ENCODE data around the gene B3GAT1. TPM values are rescaled to one million over a fixed set of nuclear protein-coding genes. Genes with fewer than 3 reads are reported as not detected.

Gene B3GAT1
- total RNA-seq, 1 experiment from 2014 or later = 3.7 TPM

DNA sequence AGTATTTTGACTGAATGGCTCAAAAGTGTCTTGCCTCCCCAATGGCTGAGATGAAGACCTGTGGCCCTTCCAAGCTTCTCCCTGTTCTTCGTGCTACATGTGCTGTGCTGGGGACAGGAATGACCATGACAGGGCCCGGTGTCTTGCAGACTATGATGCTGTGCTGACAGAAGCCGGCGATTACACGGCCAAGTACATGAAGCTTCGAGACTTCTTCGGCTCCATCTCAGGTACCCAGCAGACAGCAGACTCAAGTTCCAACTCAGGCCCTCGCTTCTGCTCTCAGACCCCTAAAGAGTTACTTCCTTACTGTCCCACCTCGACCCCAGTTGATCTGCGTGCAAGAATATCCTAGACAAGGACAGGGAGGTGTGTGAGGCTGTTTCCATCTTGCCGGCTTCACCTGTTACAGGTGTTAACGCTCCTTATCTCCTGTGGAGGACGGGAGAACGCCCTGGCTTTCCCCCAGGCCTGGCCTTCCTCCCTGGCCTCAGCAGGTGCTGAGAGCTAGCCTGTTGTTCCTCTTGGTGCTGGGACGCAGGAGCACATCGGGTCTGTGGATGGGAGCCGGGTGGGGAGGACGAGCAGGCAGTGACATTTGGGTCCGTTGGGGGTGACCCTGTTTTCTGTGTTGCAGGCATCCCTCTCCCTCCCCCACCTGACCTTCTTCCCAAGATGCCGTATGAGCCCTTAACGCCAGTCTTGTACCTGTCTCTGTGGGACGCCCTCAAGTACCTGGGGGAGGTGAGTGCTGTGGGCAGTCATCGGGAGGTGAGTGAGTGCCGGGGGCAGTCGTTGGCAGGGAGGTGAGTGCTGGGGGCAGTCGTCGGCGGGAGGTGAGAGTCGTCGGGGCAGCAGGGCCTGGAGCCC, 42.2 kb downstream of the B3GAT1 start:
- DNase-seq (ENCODE audit: low read depth, low spot score) = no peak
- in situ Hi-C loops (cut with HindIII; ENCODE audit: low pct_unique_long_range_greater_than_20kb, low sequenced_read_pairs) = no loop called here

DNA sequence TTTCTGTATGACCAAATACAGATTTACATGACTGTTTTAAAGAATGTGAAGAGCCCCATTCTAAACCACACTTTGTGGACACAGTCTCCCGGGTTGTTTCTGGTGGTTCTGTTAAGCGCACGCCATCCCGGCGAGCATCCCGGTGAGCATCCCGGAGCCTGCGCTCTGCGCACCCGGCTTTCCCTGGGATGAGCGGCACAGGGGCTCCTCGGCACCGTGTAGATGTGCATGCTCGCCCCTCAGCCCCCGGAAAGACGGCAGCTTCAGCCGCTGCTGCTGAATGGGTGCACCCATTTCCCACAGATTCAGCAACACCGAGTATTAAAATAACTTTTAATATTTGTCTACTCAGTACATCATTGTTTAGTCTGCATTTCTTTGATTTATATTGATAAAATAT, 44.3 kb downstream of the B3GAT1 start:
- in situ Hi-C loops (cut with HindIII; ENCODE audit: low pct_unique_long_range_greater_than_20kb, low sequenced_read_pairs) = no loop called here
- no peak for DNase-seq (ENCODE audit: low read depth, low spot score)

DNA sequence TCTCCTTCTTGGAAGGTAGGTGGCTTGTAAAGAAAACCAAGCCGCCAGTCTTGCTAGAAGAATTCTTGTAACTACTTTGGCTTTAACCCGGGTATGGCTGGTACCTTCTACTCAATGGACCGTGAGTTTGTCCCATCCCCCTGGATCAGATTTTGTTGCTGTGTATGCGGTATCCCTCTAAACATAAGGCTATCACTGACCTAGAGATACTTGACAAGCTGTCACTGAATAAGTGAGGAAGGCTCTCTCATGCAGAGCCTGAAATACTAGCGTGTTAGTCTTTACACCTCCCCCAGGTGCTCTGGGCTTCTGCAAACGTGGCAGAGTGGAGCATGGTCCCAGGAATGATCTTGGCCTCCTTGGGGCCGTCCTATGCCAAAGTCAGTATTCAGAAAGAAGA, 45.8 kb downstream of the B3GAT1 start:
- no peak for DNase-seq (ENCODE audit: low read depth, low spot score)
- in situ Hi-C loops (cut with HindIII; ENCODE audit: low pct_unique_long_range_greater_than_20kb, low sequenced_read_pairs) = no loop called here

DNA sequence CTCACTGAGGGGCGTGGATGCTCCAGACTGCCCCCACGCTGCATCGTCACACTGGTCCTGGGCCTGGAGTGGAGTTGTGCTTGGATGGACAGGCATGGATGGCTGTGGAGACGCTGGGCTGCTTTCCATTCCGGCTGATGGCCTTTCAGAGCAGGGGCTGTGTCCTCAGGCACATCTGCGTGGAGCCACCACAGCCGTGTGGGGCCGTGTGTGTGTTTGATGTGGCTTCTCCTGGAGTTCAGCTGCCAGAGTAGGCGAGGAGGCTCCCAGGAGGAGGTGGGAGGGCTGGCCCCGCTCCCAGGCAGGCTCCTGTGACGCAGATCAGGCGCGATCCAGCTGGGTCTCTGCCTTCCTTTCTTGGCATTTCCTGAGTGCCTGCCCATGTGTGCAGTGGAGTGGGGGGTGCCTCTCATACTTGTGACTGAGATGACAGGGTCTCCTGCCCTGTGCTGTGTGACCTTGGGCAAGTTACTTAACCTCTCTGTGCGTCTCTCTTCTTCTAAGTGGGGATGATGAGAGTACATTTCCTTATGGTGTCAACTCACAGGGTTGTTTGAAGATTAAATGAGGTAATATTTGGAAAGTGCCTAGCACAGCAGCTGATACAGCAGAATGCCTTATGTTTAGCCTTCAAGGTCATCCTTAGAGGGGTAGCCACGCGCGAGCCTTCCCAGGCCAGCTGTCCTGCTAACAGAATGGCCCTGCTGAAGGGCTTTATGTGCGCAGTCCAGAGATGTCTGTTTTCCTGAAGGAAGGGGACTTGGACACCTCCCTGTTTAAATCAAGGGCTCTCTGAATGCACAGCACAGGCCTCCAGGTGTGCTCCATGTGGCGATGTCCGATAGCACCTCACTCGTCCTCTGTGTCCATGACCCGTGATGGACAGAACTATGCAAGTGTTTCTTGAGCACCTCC, 46.8 kb downstream of the B3GAT1 start:
- DNase-seq (ENCODE audit: low read depth, low spot score) = no peak
- in situ Hi-C loops (cut with HindIII; ENCODE audit: low pct_unique_long_range_greater_than_20kb, low sequenced_read_pairs) = no loop called here

DNA sequence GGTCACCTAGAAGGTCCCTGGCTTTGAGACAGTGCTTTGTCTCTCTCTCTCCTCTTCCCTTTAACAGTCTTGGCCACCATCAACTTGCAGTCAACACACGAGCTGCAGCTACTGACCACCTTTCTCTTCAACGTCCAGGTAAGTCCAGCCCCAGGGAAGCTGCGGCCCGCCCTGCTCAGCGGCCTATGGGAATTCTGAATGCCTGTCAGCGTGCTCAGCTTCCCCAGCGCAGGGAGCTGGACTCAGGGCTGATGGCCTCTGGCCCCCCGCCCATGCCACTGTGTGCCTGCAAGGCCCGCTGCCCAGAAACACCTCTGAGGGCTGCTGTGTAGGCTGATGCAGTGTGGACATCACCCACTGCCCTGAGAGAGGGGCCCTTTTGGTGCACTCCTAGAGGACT, 47.8 kb downstream of the B3GAT1 start:
- in situ Hi-C loops (cut with HindIII; ENCODE audit: low pct_unique_long_range_greater_than_20kb, low sequenced_read_pairs) = no loop called here
- DNase-seq (ENCODE audit: low read depth, low spot score) = no peak

DNA sequence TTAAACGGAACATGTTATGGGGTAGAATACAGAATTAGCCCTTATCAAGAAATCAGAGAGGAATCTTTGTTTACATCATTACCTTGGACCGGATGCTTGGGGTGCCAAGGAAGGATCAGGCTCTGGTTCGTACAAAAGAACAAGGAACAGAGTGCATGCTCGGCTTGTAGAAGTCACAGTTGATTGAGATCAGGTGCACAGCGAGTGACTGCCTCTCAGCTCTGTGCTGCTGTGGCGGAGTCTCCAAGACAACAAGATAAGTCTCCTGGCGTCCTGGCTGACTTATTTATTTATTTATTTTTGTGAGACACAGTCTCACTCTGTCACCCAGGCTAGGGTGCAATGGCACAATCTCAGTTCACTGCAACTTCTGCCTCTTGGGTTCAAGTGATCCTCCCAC, 48.5 kb downstream of the B3GAT1 start:
- in situ Hi-C loops (cut with HindIII; ENCODE audit: low pct_unique_long_range_greater_than_20kb, low sequenced_read_pairs) = no loop called here
- DNase-seq (ENCODE audit: low read depth, low spot score) = no peak

DNA sequence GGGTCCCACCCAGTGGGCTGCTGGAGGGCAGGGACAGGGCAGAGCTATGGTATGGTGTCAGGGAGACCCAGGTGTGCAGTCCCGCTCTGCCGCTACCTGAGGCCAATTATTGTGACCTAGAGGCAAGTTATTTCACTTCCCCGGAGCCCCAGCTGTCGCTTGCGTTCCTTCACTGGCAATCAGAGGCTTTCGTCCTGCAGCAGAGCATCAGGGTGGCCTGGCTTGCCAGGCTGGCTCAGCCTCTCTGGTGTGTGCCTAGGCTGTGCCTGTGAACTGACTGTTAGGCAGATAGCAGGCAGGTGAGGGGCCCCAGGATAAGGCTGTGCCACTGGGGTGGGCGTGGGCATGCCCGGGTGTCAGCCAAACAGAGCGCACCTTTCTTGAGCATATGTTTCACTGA, 48.9 kb downstream of the B3GAT1 start:
- in situ Hi-C loops (cut with HindIII; ENCODE audit: low pct_unique_long_range_greater_than_20kb, low sequenced_read_pairs) = no loop called here
- DNase-seq (ENCODE audit: low read depth, low spot score) = no peak

DNA sequence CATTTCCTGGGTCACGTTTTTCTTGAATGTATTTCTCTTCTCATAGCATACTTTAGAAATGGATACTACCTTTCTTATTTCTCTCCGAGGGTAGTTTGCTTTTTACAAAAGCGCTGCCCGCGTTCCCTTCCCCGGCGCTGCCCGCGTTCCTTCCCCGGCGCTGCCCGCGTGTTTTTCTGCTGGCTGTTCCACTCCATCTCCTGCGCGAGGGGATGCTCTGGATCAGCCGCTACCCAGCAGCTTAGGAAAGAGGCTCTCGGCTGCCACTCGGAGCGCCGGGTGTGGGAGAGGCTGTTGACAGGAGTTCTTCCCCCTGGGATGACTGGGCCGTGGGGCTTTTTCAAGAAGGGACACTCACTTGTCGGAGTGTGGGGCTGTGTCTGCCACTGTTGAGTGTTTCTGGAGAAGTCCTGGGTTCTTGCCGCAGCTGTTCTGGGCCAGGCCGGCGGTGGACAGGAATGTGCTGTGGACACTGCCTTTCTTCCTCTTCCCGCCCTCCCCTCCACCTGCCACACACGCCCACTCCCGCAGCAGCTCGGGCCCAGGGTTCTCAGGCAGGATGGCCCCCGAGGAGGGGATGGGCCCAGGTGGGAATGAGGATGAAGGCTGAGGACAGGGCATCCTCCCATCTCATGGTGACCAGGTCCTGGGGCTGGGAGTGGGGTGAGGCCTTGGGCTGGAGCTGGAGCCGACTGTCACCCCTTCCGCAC, 49.7 kb downstream of the B3GAT1 start:
- in situ Hi-C loops (cut with HindIII; ENCODE audit: low pct_unique_long_range_greater_than_20kb, low sequenced_read_pairs) = no loop called here
- DNase-seq (ENCODE audit: low read depth, low spot score) = no peak

DNA sequence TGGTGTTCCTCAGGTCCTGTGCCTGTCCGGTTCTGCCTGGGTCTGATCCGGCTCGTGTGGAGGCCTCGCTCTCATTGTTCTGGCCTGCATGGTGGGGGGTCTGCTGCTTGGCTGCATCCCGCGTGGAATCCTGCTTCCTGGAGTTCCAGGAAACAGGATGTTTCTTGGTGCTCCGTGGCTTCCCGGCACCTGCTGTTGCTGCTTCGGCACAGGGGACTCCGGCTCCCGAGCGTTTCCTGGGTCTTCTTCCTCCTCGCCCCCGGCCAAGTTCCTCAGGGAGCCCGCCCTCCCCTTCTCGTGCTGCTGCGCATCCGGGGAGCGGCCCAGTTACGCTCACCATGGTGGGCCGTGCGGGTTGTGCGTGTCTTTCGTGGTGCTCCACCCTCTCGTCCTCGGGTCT, 50.4 kb downstream of the B3GAT1 start:
- DNase-seq (ENCODE audit: low read depth, low spot score) = no peak
- in situ Hi-C loops (cut with HindIII; ENCODE audit: low pct_unique_long_range_greater_than_20kb, low sequenced_read_pairs) = no loop called here

DNA sequence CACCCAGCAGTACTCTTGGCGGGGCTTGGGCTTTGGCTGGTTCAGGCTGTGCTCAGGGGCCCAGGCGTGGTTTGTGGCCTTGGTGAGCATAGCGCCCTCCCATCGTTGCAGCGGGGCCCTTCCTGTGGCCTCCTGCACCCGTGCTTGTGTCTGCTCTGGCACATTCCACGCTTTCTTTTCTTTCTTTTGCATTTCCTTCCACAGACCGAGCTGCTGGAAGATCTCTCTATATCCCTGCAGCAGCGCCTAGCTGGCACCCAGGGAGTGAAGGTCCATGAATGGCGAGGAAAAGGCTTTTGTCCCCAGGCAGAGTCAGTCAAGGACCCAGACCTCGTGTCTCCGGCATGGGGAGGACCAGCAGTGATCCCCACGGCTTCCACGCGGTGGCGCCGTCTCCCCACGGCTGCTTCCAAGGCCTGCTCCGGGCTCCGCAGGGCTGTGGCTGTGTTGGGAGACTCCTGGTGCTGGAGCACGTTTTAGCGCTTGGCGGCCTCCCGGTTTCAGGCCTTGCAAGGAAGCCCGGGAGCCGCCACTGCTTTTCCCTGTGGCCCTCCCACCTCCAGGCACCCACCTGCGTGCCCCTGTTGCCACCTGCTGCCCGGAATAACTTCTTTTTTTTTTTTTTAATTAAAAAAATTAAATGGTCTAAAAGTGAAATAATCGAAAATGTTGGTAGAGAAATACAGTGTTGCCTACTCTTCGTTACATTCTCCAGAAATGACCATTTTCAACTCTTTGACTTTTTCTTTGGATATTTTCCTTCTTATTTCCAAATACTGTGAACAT, 51.8 kb downstream of the B3GAT1 start:
- DNase-seq (ENCODE audit: low read depth, low spot score) = peak; percentile 83
- in situ Hi-C loops (cut with HindIII; ENCODE audit: low pct_unique_long_range_greater_than_20kb, low sequenced_read_pairs) = no loop called here

DNA sequence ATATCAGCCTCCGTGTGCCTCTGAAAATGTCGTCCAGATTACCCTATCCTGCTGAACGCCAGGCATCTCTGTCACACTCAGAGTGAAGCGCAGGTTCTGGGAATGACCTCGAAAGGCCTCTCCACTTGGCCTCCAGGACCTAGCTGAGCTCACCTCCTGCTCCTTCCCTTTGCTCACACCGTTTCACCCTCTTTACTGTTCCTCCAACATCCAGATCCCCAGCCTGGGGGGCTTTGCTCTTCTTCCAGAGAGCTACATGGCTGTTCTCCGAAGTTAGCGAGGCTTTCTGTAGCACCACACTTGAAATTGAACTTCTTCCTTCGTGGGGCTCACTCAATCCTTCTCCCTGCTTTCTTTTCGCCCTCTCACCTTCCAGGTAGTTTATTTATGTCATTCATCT, 52.4 kb downstream of the B3GAT1 start:
- in situ Hi-C loops (cut with HindIII; ENCODE audit: low pct_unique_long_range_greater_than_20kb, low sequenced_read_pairs) = no loop called here
- DNase-seq (ENCODE audit: low read depth, low spot score) = no peak

DNA sequence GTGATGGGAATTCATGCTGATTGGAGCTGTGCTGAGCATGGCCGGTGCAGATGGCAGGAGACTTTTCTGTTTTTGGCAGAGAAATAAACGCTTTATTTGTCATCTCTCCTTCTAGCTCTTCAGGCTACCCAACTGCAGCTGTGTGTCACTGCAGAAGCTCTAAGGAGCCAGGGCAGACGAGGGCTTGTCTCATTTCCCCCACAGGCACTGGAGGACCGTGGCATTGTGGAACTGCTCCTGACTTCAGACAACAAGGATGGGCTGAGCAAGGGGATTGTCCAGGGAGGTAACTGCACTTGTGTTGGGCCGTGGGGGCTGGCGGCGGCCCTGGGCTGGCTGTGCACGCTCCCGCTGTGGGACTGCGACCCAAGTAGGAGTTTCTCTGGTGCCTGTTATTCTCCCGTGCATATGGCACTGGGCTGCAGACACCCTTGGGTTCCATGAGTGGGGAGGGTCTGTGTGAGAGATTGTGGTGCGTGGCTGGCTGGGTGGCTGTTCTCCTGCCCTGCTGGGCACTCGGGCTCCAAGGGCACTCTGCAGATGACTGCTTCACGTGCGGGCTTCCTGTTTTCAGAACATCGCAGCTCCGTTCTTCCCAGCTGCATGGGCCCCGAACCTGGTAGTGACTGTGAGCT, 53.1 kb downstream of the B3GAT1 start:
- DNase-seq (ENCODE audit: low read depth, low spot score) = no peak
- in situ Hi-C loops (cut with HindIII; ENCODE audit: low pct_unique_long_range_greater_than_20kb, low sequenced_read_pairs) = no loop called here

DNA sequence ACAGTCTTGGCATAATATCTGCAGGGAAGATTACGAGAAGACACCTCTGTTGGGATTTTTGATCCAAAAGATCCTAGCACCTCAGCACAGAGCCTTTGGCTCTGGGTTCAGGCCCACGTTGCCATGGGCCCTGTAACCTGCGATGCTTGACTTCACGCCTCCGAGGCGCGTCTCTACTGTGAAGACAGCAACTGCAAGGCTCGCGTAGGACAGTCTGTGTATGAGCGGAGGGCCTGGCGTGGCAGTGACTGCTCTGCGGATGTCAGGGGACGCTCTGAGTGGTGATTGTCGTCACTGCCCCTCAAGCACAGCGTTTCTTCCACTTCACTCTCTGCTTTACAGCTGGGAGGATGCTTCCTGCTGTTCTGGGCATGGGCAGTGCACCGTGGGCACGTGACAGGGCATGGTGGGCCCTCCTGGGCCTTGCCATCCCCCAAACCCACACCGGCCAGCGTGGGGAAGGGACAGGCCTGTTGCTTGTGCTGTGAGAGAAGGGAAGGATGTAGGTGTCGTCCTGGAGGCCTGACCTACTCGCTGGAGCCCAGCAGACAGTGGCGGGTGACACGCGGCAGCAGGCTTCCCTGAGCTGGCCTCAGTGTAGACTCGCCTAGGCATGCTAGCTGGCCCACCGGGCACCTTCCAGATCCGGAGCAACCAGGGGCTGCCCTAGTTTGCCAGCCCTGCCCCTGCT, 53.7 kb downstream of the B3GAT1 start:
- in situ Hi-C loops (cut with HindIII; ENCODE audit: low pct_unique_long_range_greater_than_20kb, low sequenced_read_pairs) = no loop called here
- DNase-seq (ENCODE audit: low read depth, low spot score) = no peak

DNA sequence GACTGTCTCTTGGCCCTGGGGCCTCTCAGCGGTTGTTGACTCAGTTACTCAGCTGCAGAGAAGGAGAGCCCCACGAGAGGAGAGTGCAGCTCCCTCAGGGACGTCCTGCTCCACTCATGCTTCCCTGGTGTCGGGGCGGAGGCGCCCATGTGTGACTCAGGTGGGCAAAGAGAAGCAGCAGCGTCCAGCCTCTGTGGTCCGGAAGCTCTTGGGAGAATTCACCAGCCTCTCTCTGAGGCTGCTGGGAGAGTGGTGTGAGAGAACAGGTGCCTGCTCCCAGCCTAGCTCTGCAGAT, 54.5 kb downstream of the B3GAT1 start:
- DNase-seq (ENCODE audit: low read depth, low spot score) = no peak
- in situ Hi-C loops (cut with HindIII; ENCODE audit: low pct_unique_long_range_greater_than_20kb, low sequenced_read_pairs) = no loop called here

DNA sequence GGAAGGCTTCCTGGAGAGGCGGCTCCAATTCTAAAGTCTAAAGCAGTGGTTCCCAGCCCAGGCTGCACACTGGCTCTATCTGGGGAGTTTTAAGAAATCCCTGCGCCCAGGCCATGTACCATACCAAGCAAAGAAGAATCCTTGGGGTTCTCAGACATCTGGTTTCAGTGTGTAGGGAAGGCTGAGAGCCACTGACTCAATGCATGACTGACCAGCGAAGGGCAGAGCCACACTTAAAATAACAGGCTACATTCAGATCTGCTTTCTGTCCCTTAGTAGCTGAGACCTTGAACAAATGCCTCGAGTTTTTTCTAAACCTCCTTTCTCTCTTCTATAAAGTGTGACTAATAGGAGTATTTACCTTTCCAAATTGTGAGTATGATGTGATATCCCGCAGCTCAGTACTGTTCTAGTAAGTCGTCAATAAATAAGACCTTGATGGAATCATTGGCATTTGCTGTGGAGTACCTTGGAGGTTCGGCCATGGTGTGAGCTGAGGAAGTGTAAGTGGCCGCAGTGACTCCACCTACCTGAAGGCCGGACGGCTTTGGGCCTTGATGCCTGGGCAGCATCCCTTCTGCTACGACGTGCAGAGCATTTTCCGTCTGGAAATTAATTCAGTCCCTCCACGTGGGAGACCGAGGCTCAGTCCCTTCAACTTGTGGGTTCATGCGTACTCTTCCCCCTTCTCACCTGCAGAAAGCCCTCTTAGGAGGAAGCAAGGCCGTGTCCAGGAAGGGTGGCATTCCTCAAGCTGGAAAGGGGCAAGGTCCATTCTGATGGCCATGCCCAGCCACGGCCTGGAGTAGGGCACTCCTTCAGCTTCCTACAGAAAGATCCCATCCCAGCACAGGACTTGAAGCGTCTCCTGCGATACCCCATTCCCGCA, 55.1 kb downstream of the B3GAT1 start:
- in situ Hi-C loops (cut with HindIII; ENCODE audit: low pct_unique_long_range_greater_than_20kb, low sequenced_read_pairs) = no loop called here
- no peak for DNase-seq (ENCODE audit: low read depth, low spot score)

DNA sequence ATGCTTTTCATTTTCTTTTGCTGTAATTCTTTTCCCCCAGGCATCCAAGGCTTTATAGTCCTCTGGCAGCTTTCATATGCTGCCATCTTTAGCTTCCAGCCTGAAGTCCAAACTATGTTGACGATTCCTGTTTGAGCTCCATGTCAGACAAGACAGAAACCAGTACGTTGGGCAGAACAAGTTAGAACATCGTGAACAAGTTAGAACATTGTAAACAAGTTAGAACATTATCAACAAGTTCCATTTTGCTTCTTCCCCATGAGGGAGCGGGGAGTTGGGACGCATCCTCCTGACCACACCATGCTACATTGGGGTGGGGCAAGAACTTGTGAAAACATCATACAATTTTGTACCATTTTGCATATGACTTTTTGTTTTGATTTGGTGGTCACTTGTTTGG, 56.4 kb downstream of the B3GAT1 start:
- DNase-seq (ENCODE audit: low read depth, low spot score) = no peak
- in situ Hi-C loops (cut with HindIII; ENCODE audit: low pct_unique_long_range_greater_than_20kb, low sequenced_read_pairs) = no loop called here

Measured in SK-MEL-5 (cell line).